ENCODE measurements around the gene PRSS33. TPM values are rescaled to one million over a fixed set of nuclear protein-coding genes. Genes with fewer than 3 reads are reported as not detected.

PRSS33 gene
- total RNA-seq, result not detected in 2 replicates

GRCh38 chr16:2787406-2787805, at the start of gene PRSS33:
Gene PRSS33 (minus strand): TSS chr16:2787560. CDS start chr16:2786547, 1,013 bp downstream.

GRCh38 chr16:2829501-2830354, 42.4 kb upstream of the PRSS33 start, which contains the start of gene ZG16B:
Gene ZG16B (plus strand): TSS chr16:2830303. CDS start chr16:2830442, 139 bp downstream.

GRCh38 chr16:2816751-2817339, 29.5 kb upstream of the PRSS33 start, which contains the start of gene PRSS21:
Gene PRSS21 (plus strand): TSS chr16:2817237. CDS start chr16:2817269, 32 bp downstream.

GRCh38 chr16:2777231-2777902, 10.0 kb downstream of the PRSS33 start, which contains the start of gene ELOB:
Gene ELOB (minus strand): TSS chr16:2777280. CDS start chr16:2777239, 41 bp downstream.

GRCh38 chr16:2752035-2752849, 35.1 kb downstream of the PRSS33 start, which contains the start of gene SRRM2:
Gene SRRM2 (plus strand): TSS chr16:2752638. CDS start chr16:2756365, 3,727 bp downstream.

Other genes starting within 250 kb of the PRSS33 start
- gene PDPK1, start 249.5 kb downstream of the PRSS33 start, total RNA-seq, result 23.2 and 30.3 TPM in 2 replicates
- 20.2 and 34.1 TPM in 2 replicates for gene KCTD5, start 105.0 kb downstream of the PRSS33 start, total RNA-seq
- 0.30 and 0.42 TPM in 2 replicates for gene PRSS27, start 67.3 kb downstream of the PRSS33 start, total RNA-seq
- 48.4 and 103 TPM in 2 replicates for gene SRRM2, start 34.9 kb downstream of the PRSS33 start, total RNA-seq
- 124 and 257 TPM in 2 replicates for gene ELOB, start 10.3 kb downstream of the PRSS33 start, total RNA-seq
- gene PRSS41, start 10.9 kb upstream of the PRSS33 start, total RNA-seq, result not detected in 2 replicates
- gene PRSS21, start 29.7 kb upstream of the PRSS33 start, total RNA-seq, result not detected in 2 replicates
- gene ZG16B, start 42.7 kb upstream of the PRSS33 start, total RNA-seq, result not detected in 2 replicates
- not detected in 2 replicates for gene PRSS22, start 70.6 kb upstream of the PRSS33 start, total RNA-seq
- gene FLYWCH2, start 95.7 kb upstream of the PRSS33 start, total RNA-seq, result 37.6 and 59.4 TPM in 2 replicates
- 44.8 and 58.7 TPM in 2 replicates for gene FLYWCH1, start 124.4 kb upstream of the PRSS33 start, total RNA-seq
- gene KREMEN2, start 176.7 kb upstream of the PRSS33 start, total RNA-seq, result not detected in 2 replicates
- gene PAQR4, start 181.8 kb upstream of the PRSS33 start, total RNA-seq, result 0.89 and 4.6 TPM in 2 replicates
- 0.59 and 4.2 TPM in 2 replicates for gene PKMYT1, start 192.9 kb upstream of the PRSS33 start, total RNA-seq
- gene CLDN9, start 225.4 kb upstream of the PRSS33 start, total RNA-seq, result not detected in 2 replicates
- 0.30 TPM in 1 of 2 replicates, not detected in the other for gene CLDN6, start 230.6 kb upstream of the PRSS33 start, total RNA-seq
- gene TNFRSF12A, start 232.8 kb upstream of the PRSS33 start, total RNA-seq, result 267 and 333 TPM in 2 replicates
- 7.8 and 11.3 TPM in 2 replicates for gene HCFC1R1, start 236.4 kb upstream of the PRSS33 start, total RNA-seq
- gene THOC6, start 236.5 kb upstream of the PRSS33 start, total RNA-seq, result 13.2 and 15.4 TPM in 2 replicates
- 0.28 and 0.59 TPM in 2 replicates for gene BICDL2, start 249.4 kb upstream of the PRSS33 start, total RNA-seq

Measured in smooth muscle cell of the umbilical artery (primary cell).